Left lung (tissue), 10 donors: Measurements from ENCODE around the gene LOXL3. TPM values are rescaled to one million over a fixed set of nuclear protein-coding genes. Genes with fewer than 3 reads are reported as not detected.

ENCODE experiments used
- ATAC-seq: fragments of 200-7000 bp; cut with Tn5 transposase; one replicate; pipeline ENCODE4 v1.9.1; 2020; ENCODE audit warnings: moderate library complexity
- DNase-seq, 4 donors: peaks; one replicate each; pipeline ENCODE4 v3.0.0-alpha.2; 2013 to 2020
- H3K27ac ChIP-seq, 2 donors: fragments of 200-600 bp; sonication (generic) in 1 of 2; one replicate each; pipeline versions ENCODE4 v1.5.0 to v1.8.0; 2020 to 2021
- H3K27me3 ChIP-seq, 2 donors: fragments of 200-600 bp; sonication (generic) in 1 of 2; one replicate each; pipeline versions ENCODE4 v1.5.0 to v1.8.0; 2020 to 2021
- H3K36me3 ChIP-seq, 2 donors: fragments of 200-600 bp; sonication (generic) in 1 of 2; one replicate each; pipeline versions ENCODE4 v1.5.0 to v1.8.0; 2020 to 2021
- H3K4me1 ChIP-seq, 2 donors: fragments of 200-600 bp; one replicate each; pipeline ENCODE4 v1.8.0; 2021
- H3K4me3 ChIP-seq, 2 donors: fragments of 200-600 bp; sonication (generic) in 1 of 2; one replicate each; pipeline versions ENCODE4 v1.5.0 to v1.8.0; 2020 to 2021; ENCODE audit warnings: mild to moderate bottlenecking in 1 of 2
- H3K9me3 ChIP-seq, 2 donors: fragments of 200-600 bp; sonication (generic) in 1 of 2; one replicate each; pipeline versions ENCODE4 v1.5.0 to v1.8.0; 2020 to 2021
- CTCF ChIP-seq, 2 donors: fragments of 200-600 bp; sonication (generic) in 1 of 2; IDR thresholded peaks; one replicate each; pipeline versions ENCODE4 v1.5.0 to v1.8.0; 2021; ENCODE audit warnings: antibody characterized with exemption in 2 of 2
- intact Hi-C, 2 donors: fragments of 100-400 bp; cut with DNase I; formaldehyde crosslinking; loops; one replicate each; pipeline versions ENCODE4 v1.11.2 to v1.14.2; 2022
- polyA plus RNA-seq, 6 donors: library from polyadenylated mRNA; unstranded; fragments of 120-200 nt; gene quantifications; one replicate each; pipeline ENCODE4 v1.2.1, GENCODE V29; 2013; ENCODE audit not compliant: insufficient read length in 6 of 6
- total RNA-seq, 2 donors: library from RNA; stranded (reverse); fragmentation: NEBNext Ultra II Directional; extraction: Animal tissue kit (Norgen Biotek cat#: 25700); gene quantifications; one replicate each; pipeline ENCODE4 v1.2.1, GENCODE V29; 2021
- donor health status: DM: no; HTN: yes; CAD: no.
- donor health status: DM: no; HTN: no; CAD: no.

LOXL3 gene
- total and polyA plus RNA-seq, 8 donors, result 8.4 to 12.2 (median 10.0) TPM

GRCh38 chr2:74495440-74495839 lies 58.3 kb downstream of the LOXL3 start:
- Histone ChIP-seq H3K4me3 (no peak overlapping the region), H3K27ac (no peak overlapping the region), H3K27me3 (peaks cover 30 to 39% of the 10 kb centered on the region in 2 donors), H3K36me3 (peaks cover 0 to 42% of the 10 kb centered on the region in 2 donors), H3K4me1 (peaks cover 21 to 26% of the 10 kb centered on the region in 2 donors), H3K9me3 (no peaks in the 10 kb centered on the region)
- ATAC-seq (no peak), DNase-seq (no peak)
- no peak for TF ChIP-seq CTCF (IDR thresholded peaks at IDR 0.05)
- intact Hi-C loops, result no loop called here

GRCh38 chr2:74493546-74493945 lies 60.2 kb downstream of the LOXL3 start:
- peaks cover 14 to 20% of the 10 kb centered on the region in 2 donors for H3K27me3 ChIP-seq
- H3K9me3 ChIP-seq, result no peaks in the 10 kb centered on the region
- ATAC-seq (no peak), DNase-seq (peak in 1 of 4 donors; percentile 8)
- H3K4me3 ChIP-seq, result no peak overlapping the region
- TF ChIP-seq CTCF (IDR thresholded peaks at IDR 0.05), result no peak
- no peak overlapping the region for H3K27ac ChIP-seq
- intact Hi-C loops, result no loop called here
- H3K4me1 ChIP-seq, result peaks cover 11 to 13% of the 10 kb centered on the region in 2 donors
- H3K36me3 ChIP-seq, result peaks cover 0 to 60% of the 10 kb centered on the region in 2 donors

- Histone ChIP-seq H3K9me3 (no peaks in the 10 kb centered on the region), H3K36me3 (peaks cover 0 to 77% of the 10 kb centered on the region in 2 donors), H3K4me3 (no peak overlapping the region), H3K27me3 (peaks cover 0 to 4% of the 10 kb centered on the region in 2 donors), H3K27ac (no peak overlapping the region), H3K4me1 (no peaks in the 10 kb centered on the region)
- ATAC-seq (no peak), DNase-seq (peak in 1 of 4 donors; percentile 38)
- intact Hi-C loops, result no loop called here
- TF ChIP-seq CTCF (IDR thresholded peaks at IDR 0.05), result no peak
Observed at GRCh38 chr2:74491648-74492544, 61.8 kb downstream of the LOXL3 start.

DNA sequence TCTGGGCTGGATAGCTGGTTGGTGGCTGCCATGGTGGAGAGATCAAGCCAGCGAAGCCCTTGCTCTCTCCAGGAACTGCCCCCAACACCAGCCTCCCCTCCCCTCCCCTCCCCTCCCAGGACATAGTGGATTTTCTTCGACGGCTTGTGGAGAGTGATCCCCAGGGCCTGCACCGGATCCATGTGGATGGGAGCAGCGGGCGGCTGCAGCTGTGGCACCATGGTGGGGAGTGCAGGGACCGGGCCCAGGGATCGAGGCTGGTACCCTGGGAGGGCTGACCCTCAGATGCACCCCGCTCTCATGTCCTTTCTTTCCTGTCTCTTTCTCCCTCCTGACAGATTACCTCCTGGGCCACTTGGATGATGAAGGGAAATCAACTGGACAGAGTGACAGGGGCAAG lies 63.8 kb downstream of the LOXL3 start:
- no peak overlapping the region for H3K27ac ChIP-seq
- no peaks in the 10 kb centered on the region for H3K27me3 ChIP-seq
- intact Hi-C loops, result no loop called here
- peaks cover 0 to 91% of the 10 kb centered on the region in 2 donors for H3K36me3 ChIP-seq
- TF ChIP-seq CTCF (IDR thresholded peaks at IDR 0.05), result no peak
- peak in 1 of 4 donors; percentile 53 for DNase-seq
- no peak overlapping the region for H3K4me3 ChIP-seq
- no peaks in the 10 kb centered on the region for H3K4me1 ChIP-seq
- no peak for ATAC-seq
- H3K9me3 ChIP-seq, result no peaks in the 10 kb centered on the region

GRCh38 chr2:74488643-74489481 lies 64.9 kb downstream of the LOXL3 start:
- DNase-seq (peak in 1 of 4 donors; percentile 16), ATAC-seq (no peak)
- no peak for TF ChIP-seq CTCF (IDR thresholded peaks at IDR 0.05)
- Histone ChIP-seq H3K27me3 (no peaks in the 10 kb centered on the region), H3K27ac (no peak overlapping the region), H3K4me3 (no peak overlapping the region), H3K36me3 (peaks cover 0 to 83% of the 10 kb centered on the region in 2 donors), H3K9me3 (no peaks in the 10 kb centered on the region), H3K4me1 (peaks cover 0 to 7% of the 10 kb centered on the region in 2 donors)
- intact Hi-C loops, result no loop called here
